GM12878 (cell line): Measurements from ENCODE around the gene DNMT3B. TPM values are rescaled to one million over a fixed set of nuclear protein-coding genes. Genes with fewer than 3 reads are reported as not detected.
"Not testable (repeated sequence)": the region's sequence is repeated elsewhere in the genome, so short reads cannot be mapped to it uniquely, and the experiment has no call there.

ENCODE experiments used
- ATAC-seq: fragments of 200-7000 bp; cut with Tn5 transposase; 3 replicates; pipeline ENCODE4 v1.9.1; 2020; ENCODE audit warnings: mild to moderate bottlenecking, moderate library complexity
- BruUV-seq: library from RNA; stranded (reverse); fragments of 400-500 nt; replicated peaks from 2 replicates; lab custom pipeline; 2021; lab: Mats Ljungman, UMichigan
- CTCF ChIA-PET: fragments of 300-600 bp; sonication (Branson Sonifier 250); formaldehyde crosslinking; extraction: SDS; loops from one replicate; lab custom pipeline; 2021; ENCODE audit warnings: inconsistent platforms; lab: Yijun Ruan, JAX
- POLR2A ChIA-PET: fragments of 350-600 bp; formaldehyde crosslinking; extraction: SDS; loops from one replicate; lab custom pipeline; 2021; ENCODE audit warnings: inconsistent platforms; lab: Charles Lee
- RAD21 ChIA-PET: fragments of 300-600 bp; sonication (Branson Sonifier 250); formaldehyde crosslinking; loops from one replicate; lab custom pipeline; 2023; ENCODE audit warnings: antibody characterized with exemption; ENCODE audit not compliant: unreplicated experiment; lab: Charles Lee
- SMC1A ChIA-PET: fragments of 300-600 bp; sonication (Branson Sonifier 250); formaldehyde crosslinking; loops from one replicate; lab custom pipeline; 2023; ENCODE audit not compliant: unreplicated experiment, uncharacterized antibody; lab: Charles Lee
- DNase-seq: peaks from one replicate; pipeline ENCODE4 v3.0.0-alpha.2; 2011; ENCODE audit warnings: low read depth, low spot score
- FAIRE-seq: peaks from 3 replicates; lab custom pipeline; 2011; peaks lifted over from hg19 to GRCh38; lab: Jason Lieb, UNC
- H2AFZ ChIP-seq: 2 replicates; pipeline ENCODE4 v1.6.0; 2011; ENCODE audit warnings: low read depth, low read length, control low read depth; ENCODE audit not compliant: control insufficient read depth
- H3K27ac ChIP-seq: 2 replicates; pipeline ENCODE4 v1.5.1; 2011; ENCODE audit warnings: control low read depth; ENCODE audit not compliant: control insufficient read depth, insufficient read depth
- H3K27me3 ChIP-seq, 2 experiments: replicated peaks in 1 of 2; 2 replicates each; pipeline versions ENCODE4 v1.6.0 to v1.6.1; 2011; ENCODE audit warnings: low read length in 1 of 2; ENCODE audit not compliant: control insufficient read depth in 2 of 2, insufficient read depth in 2 of 2
- H3K36me3 ChIP-seq, 2 experiments: 2 replicates each; pipeline ENCODE4 v1.5.1; 2011; ENCODE audit warnings: low read length in 1 of 2; ENCODE audit not compliant: control insufficient read depth in 2 of 2, insufficient read depth in 2 of 2
- H3K4me1 ChIP-seq: 2 replicates; pipeline ENCODE4 v1.6.1; 2011; ENCODE audit warnings: mild to moderate bottlenecking, low read length, moderate library complexity, mixed read lengths; ENCODE audit not compliant: control insufficient read depth, insufficient read depth
- H3K4me2 ChIP-seq: 2 replicates; pipeline ENCODE4 v1.6.0; 2011; ENCODE audit warnings: control low read depth; ENCODE audit not compliant: control insufficient read depth, insufficient read depth
- H3K4me3 ChIP-seq: fragments of 200-600 bp; sonication (generic); 2 replicates; pipeline ENCODE4 v1.5.1; 2016
- H3K79me2 ChIP-seq: 2 replicates; pipeline ENCODE4 v1.6.0; 2011; ENCODE audit warnings: low read length; ENCODE audit not compliant: control insufficient read depth, insufficient read depth
- H3K9ac ChIP-seq: 2 replicates; pipeline ENCODE4 v1.8.0; 2011; ENCODE audit warnings: low read length, control low read depth, mixed read lengths; ENCODE audit not compliant: control insufficient read depth, insufficient read depth
- H3K9me3 ChIP-seq: replicated peaks from 3 replicates; pipeline ENCODE4 v1.5.1; 2011; ENCODE audit warnings: mild to moderate bottlenecking, low read length; ENCODE audit not compliant: control insufficient read depth, insufficient read depth
- H4K20me1 ChIP-seq: 2 replicates; pipeline ENCODE4 v1.6.0; 2011; ENCODE audit not compliant: control insufficient read depth, insufficient read depth
- WGBS: methylation state at CpG from one replicate; pipeline ENCODE4 v1.1.6; 2016; ENCODE audit warnings: low lambda C conversion rate; ENCODE audit not compliant: insufficient replicate concordance, insufficient coverage; ENCODE audit errors: missing lambda C conversion rate; 5-methylcytosine and 5-hydroxymethylcytosine counted together
- in situ Hi-C: fragments of 300-500 bp; cut with MboI; formaldehyde crosslinking; loops from 9 replicates; pipeline ENCODE4 v1.14.3; 2018; ENCODE audit warnings: mixed read lengths
- intact Hi-C: fragments of 100-400 bp; cut with micrococcal nuclease; formaldehyde crosslinking; loops from one replicate; pipeline ENCODE4 v1.14.2; 2022; ENCODE audit not compliant: unreplicated experiment
- polyA plus RNA-seq, 11 experiments: library from polyadenylated mRNA; depleted of rRNA in 4 of 11; unstranded in 6 of 11; stranded (reverse) in 5 of 11; fragments of >200 nt; fragmentation: Nextera tagmentation in 4 of 11; fragmentation: Illumina TruSeq in 1 of 11; extraction: Ambion mirVana in 4 of 11; extraction: Trizol in 1 of 11; gene quantifications; 1 replicate in 1 of 11; 2 replicates in 10 of 11; pipeline versions ENCODE4 v1.2.1 to v1.2.3, GENCODE V29; 2011 to 2016; ENCODE audit warnings: inconsistent platforms in 2 of 11, missing spikeins in 2 of 11, low read depth in 1 of 11
- total RNA-seq, 4 experiments: library from RNA; depleted of rRNA in 3 of 4; stranded (reverse); fragments of >200 nt in 3 of 4; fragmentation: Illumina TruSeq in 1 of 4; extraction: Trizol in 1 of 4; gene quantifications; 2 replicates each; pipeline versions ENCODE4 v1.2.1 to v1.2.3, GENCODE V29; 2013 to 2021

Gene DNMT3B
- total and polyA plus RNA-seq, 10 of the 15 experiments (the other 5 are each of a cell fraction or from before 2014, with no cell fraction given): 0.23 to 1.9 (median 1.1) TPM

DNA sequence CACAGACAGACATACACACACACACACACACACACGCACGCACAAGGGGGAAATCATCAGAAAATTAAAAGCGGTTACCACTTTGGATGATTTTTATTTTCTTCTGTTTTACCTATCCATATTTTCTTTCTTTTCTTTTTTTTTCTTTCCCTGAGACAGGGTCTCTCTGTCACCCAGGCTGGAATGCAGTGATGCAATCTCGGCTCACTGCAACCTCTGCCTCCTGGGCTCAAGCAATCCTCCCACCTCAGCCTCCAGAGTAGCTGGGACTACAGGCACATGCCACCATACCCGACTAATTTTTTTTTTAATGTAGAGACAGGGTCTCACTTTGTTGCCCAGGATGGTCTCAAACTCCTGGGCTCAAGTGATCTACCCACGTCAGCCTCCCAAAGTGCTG, 33.8 kb upstream of the DNMT3B start:
- DNase-seq, H3K4me3 ChIP-seq, H3K9ac ChIP-seq, H3K27ac ChIP-seq, BruUV-seq, CTCF ChIA-PET, H4K20me1 ChIP-seq, H2AFZ ChIP-seq, ATAC-seq, H3K79me2 ChIP-seq, H3K27me3 ChIP-seq, H3K4me2 ChIP-seq, FAIRE-seq, H3K4me1 ChIP-seq, H3K9me3 ChIP-seq, intact Hi-C loops, POLR2A ChIA-PET, in situ Hi-C loops, H3K36me3 ChIP-seq, RAD21 ChIA-PET: not testable (repeated sequence)
- SMC1A ChIA-PET: interaction anchor here (0.8 kb wide), 1 partner anchor 460 kb away, joined by 3 read pairs; no protein-coding TSS in a partner anchor
- 92% methylated on average over 6 of the region's 6 CpGs for WGBS

DNA sequence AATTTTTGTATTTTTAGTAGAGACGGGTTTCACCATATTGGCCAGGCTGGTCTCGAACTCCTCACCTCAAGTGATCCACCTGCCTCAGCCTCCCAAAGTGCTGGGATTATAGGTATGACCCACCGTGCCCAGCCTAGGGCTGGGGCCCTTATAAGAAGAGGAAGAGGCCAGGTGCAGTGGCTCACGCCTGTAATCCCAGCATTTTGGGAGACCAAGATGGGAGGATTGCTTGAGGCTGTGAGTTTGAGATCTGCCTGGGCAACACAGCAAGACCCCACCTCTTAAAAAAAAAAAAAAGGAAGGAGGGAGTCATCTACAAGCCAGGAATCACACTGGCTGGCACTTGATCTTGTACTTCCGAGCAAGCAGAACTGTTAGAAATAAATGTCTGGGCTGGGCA, 32.9 kb upstream of the DNMT3B start:
- H3K27ac ChIP-seq, intact Hi-C loops, SMC1A ChIA-PET, H4K20me1 ChIP-seq, POLR2A ChIA-PET, CTCF ChIA-PET, H3K27me3 ChIP-seq, H3K4me1 ChIP-seq, in situ Hi-C loops, ATAC-seq, BruUV-seq, H3K79me2 ChIP-seq, H3K9ac ChIP-seq, H3K9me3 ChIP-seq, FAIRE-seq, RAD21 ChIA-PET, H3K36me3 ChIP-seq, H3K4me3 ChIP-seq, DNase-seq, H3K4me2 ChIP-seq, H2AFZ ChIP-seq: not testable (repeated sequence)
- WGBS: 93% methylated on average over 5 of the region's 5 CpGs
